ENCODE results near the gene SOX1.

The SOX1 gene

GRCh38 chr13:112112534-112113276, 45.8 kb downstream of the SOX1 start:
- Mint-ChIP-seq H3K27ac (no peak overlapping the region), H3K36me3 (ENCODE audit: insufficient read depth) (no peaks in the 10 kb centered on the region), H3K4me3 (no peak overlapping the region), H3K9me3 (no peaks in the 10 kb centered on the region), H3K4me1 (ENCODE audit: low read depth in 2 of 2) (no peaks in the 10 kb centered on the region), H3K27me3 (peaks cover 33 to 74% of the 10 kb centered on the region in 2 donors)
- DNase-seq (no peak), ATAC-seq (replicated peaks) (no peak)

GRCh38 chr13:112113348-112113747, 46.4 kb downstream of the SOX1 start:
- Mint-ChIP-seq H3K9me3 (no peaks in the 10 kb centered on the region), H3K27ac (no peak overlapping the region), H3K36me3 (ENCODE audit: insufficient read depth) (no peaks in the 10 kb centered on the region), H3K27me3 (peaks cover 31 to 70% of the 10 kb centered on the region in 2 donors), H3K4me3 (no peak overlapping the region), H3K4me1 (ENCODE audit: low read depth in 2 of 2) (no peaks in the 10 kb centered on the region)
- DNase-seq (no peak), ATAC-seq (replicated peaks) (no peak)

- no peak overlapping the region for H3K27ac Mint-ChIP-seq
- ATAC-seq (replicated peaks) (no peak), DNase-seq (no peak)
- no peaks in the 10 kb centered on the region for H3K9me3 Mint-ChIP-seq
- H3K4me3 Mint-ChIP-seq: no peak overlapping the region
- no peaks in the 10 kb centered on the region for H3K36me3 Mint-ChIP-seq (ENCODE audit: insufficient read depth)
- H3K27me3 Mint-ChIP-seq: peaks cover 26 to 65% of the 10 kb centered on the region in 2 donors
- H3K4me1 Mint-ChIP-seq (ENCODE audit: low read depth in 2 of 2): no peaks in the 10 kb centered on the region
Measured at GRCh38 chr13:112113851-112114250, 46.9 kb downstream of the SOX1 start.

GRCh38 chr13:112114391-112114790, 47.4 kb downstream of the SOX1 start:
- H3K36me3 Mint-ChIP-seq (ENCODE audit: insufficient read depth): no peaks in the 10 kb centered on the region
- H3K27ac Mint-ChIP-seq: no peak overlapping the region
- no peaks in the 10 kb centered on the region for H3K9me3 Mint-ChIP-seq
- ATAC-seq (replicated peaks) (no peak), DNase-seq (no peak)
- peaks cover 25 to 63% of the 10 kb centered on the region in 2 donors for H3K27me3 Mint-ChIP-seq
- no peaks in the 10 kb centered on the region for H3K4me1 Mint-ChIP-seq (ENCODE audit: low read depth in 2 of 2)
- H3K4me3 Mint-ChIP-seq: no peak overlapping the region

- no peak overlapping the region for H3K4me3 Mint-ChIP-seq
- no peak overlapping the region for H3K27ac Mint-ChIP-seq
- ATAC-seq (replicated peaks) (no peak), DNase-seq (no peak)
- H3K9me3 Mint-ChIP-seq: no peaks in the 10 kb centered on the region
- no peaks in the 10 kb centered on the region for H3K36me3 Mint-ChIP-seq (ENCODE audit: insufficient read depth)
- H3K27me3 Mint-ChIP-seq: peaks cover 25 to 63% of the 10 kb centered on the region in 2 donors
- H3K4me1 Mint-ChIP-seq (ENCODE audit: low read depth in 2 of 2): no peaks in the 10 kb centered on the region
Measured at GRCh38 chr13:112115403-112116091, 48.6 kb downstream of the SOX1 start.

- Mint-ChIP-seq H3K4me1 (ENCODE audit: low read depth in 2 of 2) (no peaks in the 10 kb centered on the region), H3K9me3 (no peaks in the 10 kb centered on the region), H3K36me3 (ENCODE audit: insufficient read depth) (no peaks in the 10 kb centered on the region), H3K4me3 (no peak overlapping the region), H3K27ac (no peak overlapping the region), H3K27me3 (peaks cover 25 to 63% of the 10 kb centered on the region in 2 donors)
- ATAC-seq (replicated peaks) (no peak), DNase-seq (no peak)
Measured at GRCh38 chr13:112116187-112116950, 49.4 kb downstream of the SOX1 start.

- Mint-ChIP-seq H3K27ac (no peak overlapping the region), H3K9me3 (no peaks in the 10 kb centered on the region), H3K36me3 (ENCODE audit: insufficient read depth) (no peaks in the 10 kb centered on the region), H3K4me3 (no peak overlapping the region), H3K4me1 (ENCODE audit: low read depth in 2 of 2) (no peaks in the 10 kb centered on the region), H3K27me3 (peaks cover 25 to 55% of the 10 kb centered on the region in 2 donors)
- ATAC-seq (replicated peaks) (no peak), DNase-seq (no peak)
Measured at GRCh38 chr13:112117258-112117954, 50.5 kb downstream of the SOX1 start.

- no peak overlapping the region for H3K4me3 Mint-ChIP-seq
- peaks cover 25 to 50% of the 10 kb centered on the region in 2 donors for H3K27me3 Mint-ChIP-seq
- ATAC-seq (replicated peaks): no peak
- no peaks in the 10 kb centered on the region for H3K36me3 Mint-ChIP-seq (ENCODE audit: insufficient read depth)
- no peaks in the 10 kb centered on the region for H3K9me3 Mint-ChIP-seq
- no peak overlapping the region for H3K27ac Mint-ChIP-seq
- H3K4me1 Mint-ChIP-seq (ENCODE audit: low read depth in 2 of 2): no peaks in the 10 kb centered on the region
- no peak for DNase-seq
Measured at GRCh38 chr13:112117955-112118302, 51.0 kb downstream of the SOX1 start.

GRCh38 chr13:112118451-112119064, 51.6 kb downstream of the SOX1 start:
- ATAC-seq (replicated peaks): no peak
- Mint-ChIP-seq H3K4me1 (ENCODE audit: low read depth in 2 of 2) (no peaks in the 10 kb centered on the region), H3K27ac (no peak overlapping the region), H3K9me3 (no peaks in the 10 kb centered on the region), H3K27me3 (peaks cover 25 to 43% of the 10 kb centered on the region in 2 donors), H3K4me3 (no peak overlapping the region), H3K36me3 (ENCODE audit: insufficient read depth) (no peaks in the 10 kb centered on the region)
- DNase-seq: no peak

- Mint-ChIP-seq H3K36me3 (ENCODE audit: insufficient read depth) (no peaks in the 10 kb centered on the region), H3K27ac (no peak overlapping the region), H3K4me1 (ENCODE audit: low read depth in 2 of 2) (no peaks in the 10 kb centered on the region), H3K27me3 (peaks cover 22 to 35% of the 10 kb centered on the region in 2 donors), H3K4me3 (no peak overlapping the region), H3K9me3 (no peaks in the 10 kb centered on the region)
- DNase-seq (no peak), ATAC-seq (replicated peaks) (no peak)
Measured at GRCh38 chr13:112119192-112120030, 52.5 kb downstream of the SOX1 start.

- H3K9me3 Mint-ChIP-seq: no peaks in the 10 kb centered on the region
- H3K27ac Mint-ChIP-seq: no peak overlapping the region
- no peak overlapping the region for H3K4me3 Mint-ChIP-seq
- peaks cover 16 to 29% of the 10 kb centered on the region in 2 donors for H3K27me3 Mint-ChIP-seq
- ATAC-seq (replicated peaks) (no peak), DNase-seq (no peak)
- H3K4me1 Mint-ChIP-seq (ENCODE audit: low read depth in 2 of 2): no peaks in the 10 kb centered on the region
- H3K36me3 Mint-ChIP-seq (ENCODE audit: insufficient read depth): no peaks in the 10 kb centered on the region
Measured at GRCh38 chr13:112120031-112120373, 53.1 kb downstream of the SOX1 start.
